GM10248 (cell line): Measurements from ENCODE around the gene FKBP3.

Experiments
- CTCF ChIA-PET: fragments of 300-600 bp; sonication (Branson Sonifier 250); formaldehyde crosslinking; extraction: SDS; loops from one replicate; lab custom pipeline; 2021; ENCODE audit warnings: antibody characterized with exemption; lab: Yijun Ruan, JAX
- POLR2A ChIA-PET: fragments of 350-650 bp; sonication (Branson Sonifier 250); formaldehyde crosslinking; extraction: SDS; loops from one replicate; lab custom pipeline; 2020; ENCODE audit warnings: antibody characterized with exemption; lab: Yijun Ruan, JAX
- DNase-seq: peaks from one replicate; pipeline ENCODE4 v3.0.0; 2012; ENCODE audit errors: extremely low spot score
- CTCF ChIP-seq: IDR thresholded peaks from 2 replicates; pipeline ENCODE4 v1.5.1; 2012; ENCODE audit warnings: mild to moderate bottlenecking, low read depth; ENCODE audit errors: extremely low read depth, missing control alignments, control extremely low read depth

The FKBP3 gene

GRCh38 chr14:45096218-45096617 lies 38.1 kb downstream of the FKBP3 start:
- no peak for TF ChIP-seq CTCF
- ChIA-PET POLR2A (no interaction called here), CTCF (interaction anchor here (1.6 to 3.2 kb wide), 2 partner anchors 11 to 36 kb away, joined by 3 to 15 read pairs; no protein-coding TSS in a partner anchor)
- DNase-seq: no peak

DNA sequence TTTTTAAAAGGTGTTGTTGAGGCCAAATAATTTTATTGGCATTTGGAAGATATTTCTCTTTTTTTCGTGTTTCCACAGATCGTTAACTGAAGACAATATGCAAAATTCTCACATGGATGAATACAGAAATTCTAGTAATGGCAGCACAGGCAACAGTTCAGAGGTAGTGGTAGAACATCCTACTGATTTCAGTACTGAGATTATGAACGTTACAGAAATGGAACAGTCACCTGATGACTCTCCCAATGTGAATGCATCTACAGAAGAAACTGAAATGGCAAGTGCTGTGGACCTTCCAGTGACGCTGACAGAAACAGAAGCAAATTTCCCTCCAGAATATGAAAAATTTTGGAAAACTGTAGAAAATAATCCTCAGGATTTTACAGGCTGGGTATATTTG lies 39.1 kb downstream of the FKBP3 start:
- TF ChIP-seq CTCF: no peak
- DNase-seq: no peak
- ChIA-PET CTCF (interaction anchor here (0.9 to 1.6 kb wide), 3 partner anchors 11 to 37 kb away, joined by 3 to 4 read pairs (median 3); no protein-coding TSS in a partner anchor), POLR2A (no interaction called here)

- DNase-seq: no peak
- TF ChIP-seq CTCF: no peak
- POLR2A ChIA-PET: no interaction called here
- CTCF ChIA-PET: interaction anchor here (0.9 to 1.6 kb wide), 3 partner anchors 12 to 38 kb away, joined by 3 to 4 read pairs (median 3); no protein-coding TSS in a partner anchor
These were observed 40.0 kb downstream of the FKBP3 start for GRCh38 chr14:45094275-45094674.

GRCh38 chr14:45091710-45092109 lies 42.6 kb downstream of the FKBP3 start:
- ChIA-PET POLR2A (no interaction called here), CTCF (interaction anchor here (0.8 kb wide), 1 partner anchor 60 kb away, joined by 3 read pairs; no protein-coding TSS in a partner anchor)
- DNase-seq: no peak
- no peak for TF ChIP-seq CTCF

DNA sequence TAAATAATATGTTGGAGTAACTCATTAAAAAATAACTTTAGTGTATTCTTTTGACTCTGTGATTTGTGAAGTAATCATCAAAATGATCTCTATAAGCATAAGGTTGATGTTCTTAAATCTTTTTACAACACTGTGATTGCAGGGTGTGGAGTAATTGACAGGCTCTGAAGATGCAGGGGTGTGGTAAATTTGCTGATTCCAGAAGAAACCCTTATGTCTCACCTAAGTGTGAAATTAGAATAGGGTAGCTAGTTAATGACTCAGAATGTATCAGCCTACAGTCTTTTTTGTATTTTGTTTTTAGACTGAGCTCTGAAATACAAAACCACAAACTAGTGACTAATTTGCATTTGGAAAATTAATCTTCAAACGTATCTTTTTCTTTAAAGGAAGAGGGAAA lies 44.5 kb downstream of the FKBP3 start:
- no peak for TF ChIP-seq CTCF
- CTCF ChIA-PET: no interaction called here
- peak; percentile 38 for DNase-seq
- POLR2A ChIA-PET: no interaction called here

DNA sequence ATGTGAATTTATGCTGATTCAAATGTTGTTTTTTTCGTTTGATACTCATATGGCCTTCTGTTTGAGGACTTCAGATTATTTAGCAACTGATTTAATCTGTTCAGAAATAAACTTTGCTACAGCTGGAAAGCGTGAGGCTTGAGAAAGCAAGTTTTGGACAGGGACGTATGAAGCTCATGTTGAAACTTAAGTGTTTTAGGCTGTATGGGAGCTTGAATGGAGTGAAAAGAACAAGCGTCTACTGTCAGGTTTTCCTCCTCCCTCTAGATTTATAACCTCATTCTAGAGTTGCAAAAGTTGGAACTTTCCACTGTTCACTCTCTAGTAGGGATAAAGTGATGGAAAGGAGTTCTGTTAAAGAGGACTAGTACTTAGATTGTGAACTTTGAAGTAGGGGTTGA lies 49.3 kb downstream of the FKBP3 start:
- DNase-seq: no peak
- TF ChIP-seq CTCF: no peak
- ChIA-PET POLR2A (interaction anchor here (0.6 kb wide), 1 partner anchor 92 kb away, joined by 3 read pairs; no protein-coding TSS in a partner anchor), CTCF (interaction anchor here (1.4 kb wide), 1 partner anchor 14 kb away, joined by 3 read pairs; no protein-coding TSS in a partner anchor)
